PC-3 (cell line): ENCODE data around the gene CHRNG.

Source experiments
- EZH2 ChIP-seq: fragments of 300-600 bp; sonication (generic); IDR thresholded peaks from one replicate; pipeline ENCODE4 v1.6.1; 2017; ENCODE audit warnings: antibody characterized with exemption, mild to moderate bottlenecking, low read length; ENCODE audit not compliant: unreplicated experiment
- EZH2phosphoT487 ChIP-seq: fragments of 300-600 bp; sonication (generic); IDR thresholded peaks from 2 replicates; pipeline ENCODE4 v1.6.1; 2018; ENCODE audit warnings: mild to moderate bottlenecking, antibody characterized with exemption, low read length, borderline replicate concordance
- TF ChIP-seq, protein P1 (sequence below): fragments of 300-600 bp; sonication (generic); conservative IDR thresholded peaks from 2 replicates; pipeline ENCODE4 v1.5.1; 2017; ENCODE audit warnings: antibody characterized with exemption, low read depth, mild to moderate bottlenecking, low read length

DNA sequence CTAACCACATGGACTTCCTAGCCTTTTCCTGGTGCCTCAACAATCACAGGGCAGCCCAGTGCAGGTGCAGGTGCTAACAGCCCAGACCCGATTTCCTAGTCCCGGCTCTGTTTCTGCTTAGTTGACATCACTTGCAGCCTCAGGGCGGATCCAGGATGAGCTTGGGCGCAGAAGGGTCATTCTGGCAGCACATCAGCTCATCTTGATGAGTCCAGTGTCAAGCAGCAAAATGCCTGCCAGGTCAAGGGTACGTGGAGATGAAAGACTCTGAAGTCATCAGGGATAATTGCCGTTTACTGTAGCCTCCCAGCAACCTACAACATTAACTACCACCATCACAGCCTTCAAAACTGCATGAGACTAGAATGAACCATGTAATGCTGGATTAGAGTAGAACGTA, 54.5 kb downstream of the CHRNG start:
- TF ChIP-seq, protein P1, sequence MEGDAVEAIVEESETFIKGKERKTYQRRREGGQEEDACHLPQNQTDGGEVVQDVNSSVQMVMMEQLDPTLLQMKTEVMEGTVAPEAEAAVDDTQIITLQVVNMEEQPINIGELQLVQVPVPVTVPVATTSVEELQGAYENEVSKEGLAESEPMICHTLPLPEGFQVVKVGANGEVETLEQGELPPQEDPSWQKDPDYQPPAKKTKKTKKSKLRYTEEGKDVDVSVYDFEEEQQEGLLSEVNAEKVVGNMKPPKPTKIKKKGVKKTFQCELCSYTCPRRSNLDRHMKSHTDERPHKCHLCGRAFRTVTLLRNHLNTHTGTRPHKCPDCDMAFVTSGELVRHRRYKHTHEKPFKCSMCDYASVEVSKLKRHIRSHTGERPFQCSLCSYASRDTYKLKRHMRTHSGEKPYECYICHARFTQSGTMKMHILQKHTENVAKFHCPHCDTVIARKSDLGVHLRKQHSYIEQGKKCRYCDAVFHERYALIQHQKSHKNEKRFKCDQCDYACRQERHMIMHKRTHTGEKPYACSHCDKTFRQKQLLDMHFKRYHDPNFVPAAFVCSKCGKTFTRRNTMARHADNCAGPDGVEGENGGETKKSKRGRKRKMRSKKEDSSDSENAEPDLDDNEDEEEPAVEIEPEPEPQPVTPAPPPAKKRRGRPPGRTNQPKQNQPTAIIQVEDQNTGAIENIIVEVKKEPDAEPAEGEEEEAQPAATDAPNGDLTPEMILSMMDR: no peak
- TF ChIP-seq EZH2phosphoT487: no peak
- no peak for TF ChIP-seq EZH2
